ENCODE results near the gene CPED1. TPM values are rescaled to one million over a fixed set of nuclear protein-coding genes. Genes with fewer than 3 reads are reported as not detected.

Gene CPED1
- total and polyA plus RNA-seq, 2 experiments from 2014 or later = 0.17 to 0.47 TPM

DNA sequence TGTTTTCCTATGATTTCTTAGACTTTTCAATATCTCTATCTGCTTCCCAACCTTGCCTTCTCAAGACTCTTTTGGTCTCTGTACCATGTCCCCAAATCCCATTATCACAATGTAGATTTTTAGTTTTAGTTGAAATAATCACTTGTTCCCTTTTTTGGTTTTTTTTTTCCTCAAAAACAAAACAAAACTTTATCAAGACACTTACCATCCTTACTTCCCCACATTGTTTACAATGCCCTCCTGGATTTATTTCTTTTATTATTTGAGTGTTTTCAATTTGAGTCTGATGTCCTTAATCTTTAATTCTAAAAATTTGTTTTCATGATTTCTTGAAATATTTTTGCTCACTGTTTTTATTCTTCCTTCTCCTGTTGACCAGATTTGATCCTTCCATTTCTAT, 112.6 kb downstream of the CPED1 start:
- H3K4me3 Mint-ChIP-seq = no peak overlapping the region

More for the DNA sequence above, 112.6 kb downstream of the CPED1 start:
- Histone ChIP-seq H3K27me3 (ENCODE audit: insufficient read depth) (no peaks in the 10 kb centered on the region), H3K79me2 (replicated peaks; ENCODE audit: insufficient read depth) (no peaks in the 10 kb centered on the region), H2AFZ (no peak overlapping the region), H3K4me2 (no peak overlapping the region), H3K36me3 (ENCODE audit: insufficient read depth) (no peaks in the 10 kb centered on the region), H3K4me3 (no peak overlapping the region), H3K4me1 (ENCODE audit: insufficient read depth) (peaks cover 19% of the 10 kb centered on the region), H4K20me1 (replicated peaks; ENCODE audit: insufficient read depth) (no peaks in the 10 kb centered on the region), H3K9me2 (ENCODE audit: insufficient read depth) (no peaks in the 10 kb centered on the region), H3K27ac (ENCODE audit: low read depth) (no peak overlapping the region), H3F3A (replicated peaks; ENCODE audit: low read depth) (no peaks in the 10 kb centered on the region)
- no peak for TF ChIP-seq STAT1 (IDR thresholded peaks at IDR 0.05; ENCODE audit: unreplicated experiment)
- no peak for TF ChIP-seq ZNF331 (CRISPR knock-in tag; IDR thresholded peaks at IDR 0.05; ENCODE audit: low read depth)
- TF ChIP-seq, protein P1, sequence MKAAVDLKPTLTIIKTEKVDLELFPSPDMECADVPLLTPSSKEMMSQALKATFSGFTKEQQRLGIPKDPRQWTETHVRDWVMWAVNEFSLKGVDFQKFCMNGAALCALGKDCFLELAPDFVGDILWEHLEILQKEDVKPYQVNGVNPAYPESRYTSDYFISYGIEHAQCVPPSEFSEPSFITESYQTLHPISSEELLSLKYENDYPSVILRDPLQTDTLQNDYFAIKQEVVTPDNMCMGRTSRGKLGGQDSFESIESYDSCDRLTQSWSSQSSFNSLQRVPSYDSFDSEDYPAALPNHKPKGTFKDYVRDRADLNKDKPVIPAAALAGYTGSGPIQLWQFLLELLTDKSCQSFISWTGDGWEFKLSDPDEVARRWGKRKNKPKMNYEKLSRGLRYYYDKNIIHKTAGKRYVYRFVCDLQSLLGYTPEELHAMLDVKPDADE (IDR thresholded peaks at IDR 0.05) = no peak
- no peak for TF ChIP-seq EZH2phosphoT487 (IDR thresholded peaks at IDR 0.05; ENCODE audit: unreplicated experiment)
- TF ChIP-seq CREB1 (CRISPR knock-in tag; IDR thresholded peaks at IDR 0.05; ENCODE audit: low read depth) = no peak
- TF ChIP-seq POLR2AphosphoS5 (IDR thresholded peaks at IDR 0.05; ENCODE audit: low read depth) = no peak
- TF ChIP-seq, protein P2, sequence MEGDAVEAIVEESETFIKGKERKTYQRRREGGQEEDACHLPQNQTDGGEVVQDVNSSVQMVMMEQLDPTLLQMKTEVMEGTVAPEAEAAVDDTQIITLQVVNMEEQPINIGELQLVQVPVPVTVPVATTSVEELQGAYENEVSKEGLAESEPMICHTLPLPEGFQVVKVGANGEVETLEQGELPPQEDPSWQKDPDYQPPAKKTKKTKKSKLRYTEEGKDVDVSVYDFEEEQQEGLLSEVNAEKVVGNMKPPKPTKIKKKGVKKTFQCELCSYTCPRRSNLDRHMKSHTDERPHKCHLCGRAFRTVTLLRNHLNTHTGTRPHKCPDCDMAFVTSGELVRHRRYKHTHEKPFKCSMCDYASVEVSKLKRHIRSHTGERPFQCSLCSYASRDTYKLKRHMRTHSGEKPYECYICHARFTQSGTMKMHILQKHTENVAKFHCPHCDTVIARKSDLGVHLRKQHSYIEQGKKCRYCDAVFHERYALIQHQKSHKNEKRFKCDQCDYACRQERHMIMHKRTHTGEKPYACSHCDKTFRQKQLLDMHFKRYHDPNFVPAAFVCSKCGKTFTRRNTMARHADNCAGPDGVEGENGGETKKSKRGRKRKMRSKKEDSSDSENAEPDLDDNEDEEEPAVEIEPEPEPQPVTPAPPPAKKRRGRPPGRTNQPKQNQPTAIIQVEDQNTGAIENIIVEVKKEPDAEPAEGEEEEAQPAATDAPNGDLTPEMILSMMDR (conservative IDR thresholded peaks at IDR 0.05; ENCODE audit: low read depth in 2 of 2) = no peak
- TF ChIP-seq JUNB (IDR thresholded peaks at IDR 0.05; ENCODE audit: unreplicated experiment) = no peak
- TF ChIP-seq EZH2 (IDR thresholded peaks at IDR 0.05; ENCODE audit: low read depth, unreplicated experiment) = no peak
- no peak for TF ChIP-seq NANOG (IDR thresholded peaks at IDR 0.05; ENCODE audit: borderline replicate concordance)
- no peak for TF ChIP-seq ZNF114 (CRISPR knock-in tag; IDR thresholded peaks at IDR 0.05)
- TF ChIP-seq, protein P3, sequence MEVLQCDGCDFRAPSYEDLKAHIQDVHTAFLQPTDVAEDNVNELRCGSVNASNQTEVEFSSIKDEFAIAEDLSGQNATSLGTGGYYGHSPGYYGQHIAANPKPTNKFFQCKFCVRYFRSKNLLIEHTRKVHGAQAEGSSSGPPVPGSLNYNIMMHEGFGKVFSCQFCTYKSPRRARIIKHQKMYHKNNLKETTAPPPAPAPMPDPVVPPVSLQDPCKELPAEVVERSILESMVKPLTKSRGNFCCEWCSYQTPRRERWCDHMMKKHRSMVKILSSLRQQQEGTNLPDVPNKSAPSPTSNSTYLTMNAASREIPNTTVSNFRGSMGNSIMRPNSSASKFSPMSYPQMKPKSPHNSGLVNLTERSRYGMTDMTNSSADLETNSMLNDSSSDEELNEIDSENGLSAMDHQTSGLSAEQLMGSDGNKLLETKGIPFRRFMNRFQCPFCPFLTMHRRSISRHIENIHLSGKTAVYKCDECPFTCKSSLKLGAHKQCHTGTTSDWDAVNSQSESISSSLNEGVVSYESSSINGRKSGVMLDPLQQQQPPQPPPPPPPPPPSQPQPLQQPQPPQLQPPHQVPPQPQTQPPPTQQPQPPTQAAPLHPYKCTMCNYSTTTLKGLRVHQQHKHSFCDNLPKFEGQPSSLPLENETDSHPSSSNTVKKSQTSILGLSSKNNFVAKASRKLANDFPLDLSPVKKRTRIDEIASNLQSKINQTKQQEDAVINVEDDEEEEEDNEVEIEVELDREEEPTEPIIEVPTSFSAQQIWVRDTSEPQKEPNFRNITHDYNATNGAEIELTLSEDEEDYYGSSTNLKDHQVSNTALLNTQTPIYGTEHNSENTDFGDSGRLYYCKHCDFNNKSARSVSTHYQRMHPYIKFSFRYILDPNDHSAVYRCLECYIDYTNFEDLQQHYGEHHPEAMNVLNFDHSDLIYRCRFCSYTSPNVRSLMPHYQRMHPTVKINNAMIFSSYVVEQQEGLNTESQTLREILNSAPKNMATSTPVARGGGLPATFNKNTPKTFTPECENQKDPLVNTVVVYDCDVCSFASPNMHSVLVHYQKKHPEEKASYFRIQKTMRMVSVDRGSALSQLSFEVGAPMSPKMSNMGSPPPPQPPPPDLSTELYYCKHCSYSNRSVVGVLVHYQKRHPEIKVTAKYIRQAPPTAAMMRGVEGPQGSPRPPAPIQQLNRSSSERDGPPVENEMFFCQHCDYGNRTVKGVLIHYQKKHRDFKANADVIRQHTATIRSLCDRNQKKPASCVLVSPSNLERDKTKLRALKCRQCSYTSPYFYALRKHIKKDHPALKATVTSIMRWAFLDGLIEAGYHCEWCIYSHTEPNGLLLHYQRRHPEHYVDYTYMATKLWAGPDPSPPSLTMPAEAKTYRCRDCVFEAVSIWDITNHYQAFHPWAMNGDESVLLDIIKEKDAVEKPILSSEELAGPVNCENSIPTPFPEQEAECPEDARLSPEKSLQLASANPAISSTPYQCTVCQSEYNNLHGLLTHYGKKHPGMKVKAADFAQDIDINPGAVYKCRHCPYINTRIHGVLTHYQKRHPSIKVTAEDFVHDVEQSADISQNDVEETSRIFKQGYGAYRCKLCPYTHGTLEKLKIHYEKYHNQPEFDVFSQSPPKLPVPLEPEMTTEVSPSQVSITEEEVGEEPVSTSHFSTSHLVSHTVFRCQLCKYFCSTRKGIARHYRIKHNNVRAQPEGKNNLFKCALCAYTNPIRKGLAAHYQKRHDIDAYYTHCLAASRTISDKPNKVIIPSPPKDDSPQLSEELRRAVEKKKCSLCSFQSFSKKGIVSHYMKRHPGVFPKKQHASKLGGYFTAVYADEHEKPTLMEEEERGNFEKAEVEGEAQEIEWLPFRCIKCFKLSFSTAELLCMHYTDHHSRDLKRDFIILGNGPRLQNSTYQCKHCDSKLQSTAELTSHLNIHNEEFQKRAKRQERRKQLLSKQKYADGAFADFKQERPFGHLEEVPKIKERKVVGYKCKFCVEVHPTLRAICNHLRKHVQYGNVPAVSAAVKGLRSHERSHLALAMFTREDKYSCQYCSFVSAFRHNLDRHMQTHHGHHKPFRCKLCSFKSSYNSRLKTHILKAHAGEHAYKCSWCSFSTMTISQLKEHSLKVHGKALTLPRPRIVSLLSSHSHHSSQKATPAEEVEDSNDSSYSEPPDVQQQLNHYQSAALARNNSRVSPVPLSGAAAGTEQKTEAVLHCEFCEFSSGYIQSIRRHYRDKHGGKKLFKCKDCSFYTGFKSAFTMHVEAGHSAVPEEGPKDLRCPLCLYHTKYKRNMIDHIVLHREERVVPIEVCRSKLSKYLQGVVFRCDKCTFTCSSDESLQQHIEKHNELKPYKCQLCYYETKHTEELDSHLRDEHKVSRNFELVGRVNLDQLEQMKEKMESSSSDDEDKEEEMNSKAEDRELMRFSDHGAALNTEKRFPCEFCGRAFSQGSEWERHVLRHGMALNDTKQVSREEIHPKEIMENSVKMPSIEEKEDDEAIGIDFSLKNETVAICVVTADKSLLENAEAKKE (CRISPR knock-in tag; IDR thresholded peaks at IDR 0.05) = no peak
- TF ChIP-seq, protein P4, sequence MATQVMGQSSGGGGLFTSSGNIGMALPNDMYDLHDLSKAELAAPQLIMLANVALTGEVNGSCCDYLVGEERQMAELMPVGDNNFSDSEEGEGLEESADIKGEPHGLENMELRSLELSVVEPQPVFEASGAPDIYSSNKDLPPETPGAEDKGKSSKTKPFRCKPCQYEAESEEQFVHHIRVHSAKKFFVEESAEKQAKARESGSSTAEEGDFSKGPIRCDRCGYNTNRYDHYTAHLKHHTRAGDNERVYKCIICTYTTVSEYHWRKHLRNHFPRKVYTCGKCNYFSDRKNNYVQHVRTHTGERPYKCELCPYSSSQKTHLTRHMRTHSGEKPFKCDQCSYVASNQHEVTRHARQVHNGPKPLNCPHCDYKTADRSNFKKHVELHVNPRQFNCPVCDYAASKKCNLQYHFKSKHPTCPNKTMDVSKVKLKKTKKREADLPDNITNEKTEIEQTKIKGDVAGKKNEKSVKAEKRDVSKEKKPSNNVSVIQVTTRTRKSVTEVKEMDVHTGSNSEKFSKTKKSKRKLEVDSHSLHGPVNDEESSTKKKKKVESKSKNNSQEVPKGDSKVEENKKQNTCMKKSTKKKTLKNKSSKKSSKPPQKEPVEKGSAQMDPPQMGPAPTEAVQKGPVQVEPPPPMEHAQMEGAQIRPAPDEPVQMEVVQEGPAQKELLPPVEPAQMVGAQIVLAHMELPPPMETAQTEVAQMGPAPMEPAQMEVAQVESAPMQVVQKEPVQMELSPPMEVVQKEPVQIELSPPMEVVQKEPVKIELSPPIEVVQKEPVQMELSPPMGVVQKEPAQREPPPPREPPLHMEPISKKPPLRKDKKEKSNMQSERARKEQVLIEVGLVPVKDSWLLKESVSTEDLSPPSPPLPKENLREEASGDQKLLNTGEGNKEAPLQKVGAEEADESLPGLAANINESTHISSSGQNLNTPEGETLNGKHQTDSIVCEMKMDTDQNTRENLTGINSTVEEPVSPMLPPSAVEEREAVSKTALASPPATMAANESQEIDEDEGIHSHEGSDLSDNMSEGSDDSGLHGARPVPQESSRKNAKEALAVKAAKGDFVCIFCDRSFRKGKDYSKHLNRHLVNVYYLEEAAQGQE (IDR thresholded peaks at IDR 0.05; ENCODE audit: unreplicated experiment) = no peak
- Mint-ChIP-seq H3K27me3 (ENCODE audit: insufficient read depth, low read depth, poor library complexity) (no peaks in the 10 kb centered on the region), H3K27ac (0 out of 2 replicates have a peak overlapping the region, but pooled peaks have one; percentile 29), H3K36me3 (ENCODE audit: low read depth) (no peaks in the 10 kb centered on the region; the same call in 2 of the 3 replicates), H3K9me3 (no peaks in the 10 kb centered on the region; the same call in 2 of the 3 replicates), H3K4me1 (peaks cover 26% of the 10 kb centered on the region)
- no peak for DNase-seq (ENCODE audit: low spot score)
- ATAC-seq = no peak

All from GM23338 (cell line).